Stomach (tissue), 4 donors: Measurements from ENCODE around the gene TPPP3.

Experiments
- CTCF ChIP-seq, 7 experiments: fragments of 450-650 bp in 4 of 7; fragments of 200-600 bp in 3 of 7; sonication (generic) in 3 of 7; IDR thresholded peaks; one replicate each; pipeline ENCODE4 v1.5.1; 2016 to 2019; ENCODE audit warnings: antibody characterized with exemption in 7 of 7, control low read depth in 2 of 7, mild to moderate bottlenecking in 1 of 7
- EP300 ChIP-seq: sonication (generic); formaldehyde crosslinking; IDR thresholded peaks from one replicate; pipeline ENCODE4 v1.6.1; 2017; ENCODE audit warnings: antibody characterized with exemption
- POLR2A ChIP-seq, 4 donors: fragments of 450-650 bp; IDR thresholded peaks; one replicate each; pipeline ENCODE4 v1.6.1; 2016; ENCODE audit warnings: antibody characterized with exemption in 4 of 4, control low read depth in 2 of 4, mild to moderate bottlenecking in 1 of 4, moderate library complexity in 1 of 4

GRCh38 chr16:67407176-67407787 lies 14.0 kb upstream of the TPPP3 start:
- TF ChIP-seq CTCF (IDR thresholded peaks at IDR 0.05) (no peak), EP300 (no peak), POLR2A (IDR thresholded peaks at IDR 0.05) (no peak)
